Measurements from ENCODE around the gene CARMIL1.

DNA sequence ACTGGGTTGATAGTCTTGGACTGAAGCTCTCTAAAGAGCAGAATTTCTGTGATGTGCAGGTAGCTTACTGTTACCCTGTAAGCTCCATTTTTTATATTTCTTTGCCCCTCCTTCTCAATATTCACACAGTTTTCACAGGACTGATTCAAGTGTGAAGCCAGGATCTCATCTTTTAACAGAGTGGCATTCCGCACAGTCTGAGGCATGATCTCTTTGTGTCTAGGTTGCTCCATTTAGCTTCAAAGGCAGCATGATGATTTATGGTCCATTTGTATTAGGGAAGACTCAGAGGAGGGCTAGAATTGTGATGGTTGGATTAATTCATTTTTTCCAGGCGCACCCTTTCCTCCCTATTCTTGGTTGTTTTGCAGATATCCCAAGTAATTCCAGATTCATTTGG is 43.5 kb downstream of the CARMIL1 start:
- TF ChIP-seq, protein P1, sequence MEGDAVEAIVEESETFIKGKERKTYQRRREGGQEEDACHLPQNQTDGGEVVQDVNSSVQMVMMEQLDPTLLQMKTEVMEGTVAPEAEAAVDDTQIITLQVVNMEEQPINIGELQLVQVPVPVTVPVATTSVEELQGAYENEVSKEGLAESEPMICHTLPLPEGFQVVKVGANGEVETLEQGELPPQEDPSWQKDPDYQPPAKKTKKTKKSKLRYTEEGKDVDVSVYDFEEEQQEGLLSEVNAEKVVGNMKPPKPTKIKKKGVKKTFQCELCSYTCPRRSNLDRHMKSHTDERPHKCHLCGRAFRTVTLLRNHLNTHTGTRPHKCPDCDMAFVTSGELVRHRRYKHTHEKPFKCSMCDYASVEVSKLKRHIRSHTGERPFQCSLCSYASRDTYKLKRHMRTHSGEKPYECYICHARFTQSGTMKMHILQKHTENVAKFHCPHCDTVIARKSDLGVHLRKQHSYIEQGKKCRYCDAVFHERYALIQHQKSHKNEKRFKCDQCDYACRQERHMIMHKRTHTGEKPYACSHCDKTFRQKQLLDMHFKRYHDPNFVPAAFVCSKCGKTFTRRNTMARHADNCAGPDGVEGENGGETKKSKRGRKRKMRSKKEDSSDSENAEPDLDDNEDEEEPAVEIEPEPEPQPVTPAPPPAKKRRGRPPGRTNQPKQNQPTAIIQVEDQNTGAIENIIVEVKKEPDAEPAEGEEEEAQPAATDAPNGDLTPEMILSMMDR (IDR thresholded peaks at IDR 0.05), result no peak
- no peak for TF ChIP-seq POLR2A (IDR thresholded peaks at IDR 0.05)
